HG03095 (cell line): ENCODE data around the gene TRIM7.
"Not testable (repeated sequence)": the region's sequence is repeated elsewhere in the genome, so short reads cannot be mapped to it uniquely, and the experiment has no call there.

Experiments
- ATAC-seq: cut with Tn5 transposase; IDR thresholded peaks from one replicate; pipeline ENCODE4 v1.9.1; 2021; ENCODE audit warnings: moderate library complexity; ENCODE audit not compliant: unreplicated experiment

Gene TRIM7

DNA sequence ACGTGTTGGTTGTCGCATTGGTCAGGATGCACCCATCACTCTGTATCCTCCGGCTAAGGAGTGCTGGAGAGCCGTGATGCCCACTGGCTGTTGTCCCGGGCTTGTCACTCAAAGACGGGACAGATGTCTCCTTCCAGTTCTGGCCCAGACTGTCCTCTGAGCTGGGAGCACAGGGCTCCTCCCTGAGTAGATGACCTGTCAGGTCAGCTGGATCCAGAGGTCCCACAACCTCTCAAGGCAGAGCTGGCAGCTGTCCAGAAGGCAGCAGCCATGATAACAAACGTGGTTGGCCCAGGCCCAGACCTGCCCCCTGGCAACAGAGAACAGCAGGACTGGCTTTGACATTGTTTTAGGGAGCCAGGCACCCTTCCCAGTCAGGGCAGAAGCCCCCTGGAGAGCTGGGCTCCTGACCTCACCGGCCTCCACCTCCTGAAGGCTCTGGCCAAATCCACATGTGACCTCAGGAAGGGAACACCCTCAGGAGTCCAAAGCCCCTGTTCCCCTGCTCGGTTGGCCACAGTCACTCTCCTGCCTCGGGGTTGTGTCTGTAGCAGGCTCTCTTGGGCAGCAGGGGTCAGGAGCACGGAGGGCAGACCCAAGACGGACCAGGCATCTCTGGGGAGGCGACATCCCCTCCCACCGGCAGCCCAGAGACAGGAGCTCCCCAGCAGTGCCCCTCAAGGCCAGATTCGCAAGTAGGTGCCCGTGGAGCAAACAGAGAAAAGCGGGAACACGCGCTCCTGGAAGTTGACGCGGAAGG lies 10.3 kb downstream of the TRIM7 start:
- no peak for ATAC-seq

- no peak for ATAC-seq
Measured at GRCh38 chr5:181193656-181194055, 11.3 kb downstream of the TRIM7 start.

GRCh38 chr5:181192337-181193046 lies 12.5 kb downstream of the TRIM7 start:
- no peak for ATAC-seq

DNA sequence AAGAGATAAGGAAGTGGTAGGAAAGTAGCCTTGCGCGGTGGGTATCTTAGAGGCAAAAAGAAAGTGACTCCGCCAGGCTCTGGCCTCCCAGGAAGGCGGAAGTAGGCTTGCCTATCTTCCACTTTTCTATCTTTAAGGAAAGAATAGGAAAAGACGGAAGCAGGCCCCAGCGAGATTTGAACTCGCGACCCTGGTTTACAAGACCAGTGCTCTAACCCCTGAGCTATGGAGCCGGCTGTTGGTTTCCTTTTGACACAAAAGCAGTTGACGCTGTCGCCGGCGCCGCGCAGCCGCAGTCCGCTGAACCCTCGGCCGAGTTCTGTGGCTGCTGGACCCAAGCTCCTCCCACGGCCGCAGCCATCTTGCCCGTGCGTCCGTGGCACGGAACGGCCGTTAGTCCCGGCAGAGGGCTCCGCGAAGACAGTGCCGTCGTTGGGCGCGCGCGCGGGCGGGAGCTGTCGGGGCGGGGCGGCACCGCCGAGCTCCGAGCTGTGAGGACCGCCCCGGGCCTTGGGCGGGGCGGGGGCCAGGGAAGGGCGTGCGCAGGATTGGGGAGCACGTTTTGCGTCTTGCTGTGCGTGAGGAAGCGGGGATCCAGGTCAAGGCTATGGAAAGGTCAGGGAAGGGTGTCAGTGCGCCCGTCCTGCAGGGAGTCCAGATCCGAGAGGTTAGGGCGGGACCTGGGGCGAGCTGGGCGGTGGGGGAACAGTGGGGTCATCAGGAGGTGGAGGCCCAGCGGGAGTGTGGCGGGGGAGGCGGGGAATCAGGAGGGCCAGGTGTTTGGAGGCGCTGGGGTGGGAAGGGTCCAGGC lies 13.3 kb downstream of the TRIM7 start:
- ATAC-seq = peak; percentile 53

DNA sequence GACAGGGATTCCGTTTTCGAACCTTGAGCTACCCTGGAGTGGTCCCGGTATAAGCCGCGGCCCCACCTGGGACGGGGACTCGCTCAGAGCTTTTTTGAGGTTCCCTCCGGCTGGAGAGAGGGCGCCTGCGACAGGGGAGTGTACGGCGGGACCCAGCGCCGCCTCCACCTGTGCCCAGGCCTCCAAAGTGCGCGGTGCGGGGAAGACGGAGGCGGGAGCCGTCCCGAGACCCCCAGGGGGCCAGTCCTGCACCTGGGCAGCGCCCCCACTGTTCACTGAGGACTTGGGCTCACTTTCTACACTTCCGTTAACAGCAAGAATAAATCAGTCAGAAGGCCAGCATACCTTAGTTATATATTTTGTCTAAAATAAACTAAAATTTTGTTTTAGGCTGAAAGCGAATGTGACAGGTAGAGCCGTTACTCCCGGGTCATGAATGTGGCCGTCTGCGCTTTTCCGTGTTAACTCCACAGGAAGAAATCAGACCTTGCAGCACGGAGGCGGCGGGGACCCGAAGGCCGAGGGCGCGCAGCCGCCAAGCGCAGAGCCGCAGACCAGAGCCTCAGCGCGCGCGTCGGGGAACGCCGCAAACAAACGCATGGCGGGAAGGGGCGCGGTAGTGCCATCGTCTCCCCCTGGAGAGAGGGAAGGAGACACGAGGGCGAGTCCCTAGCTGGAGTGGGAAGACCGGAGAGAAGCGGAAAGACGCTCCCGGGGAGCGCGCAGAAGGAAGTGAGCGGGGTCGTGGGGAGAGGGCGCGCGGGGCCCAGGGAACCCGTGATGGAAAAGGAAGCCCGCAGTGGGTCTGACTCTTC lies 14.1 kb downstream of the TRIM7 start:
- peak; percentile 11 for ATAC-seq

- ATAC-seq = no peak
Measured at GRCh38 chr5:181189962-181190710, 14.9 kb downstream of the TRIM7 start.

- ATAC-seq = no peak
Measured at GRCh38 chr5:181189363-181189961, 15.5 kb downstream of the TRIM7 start.

- ATAC-seq = no peak
Measured at GRCh38 chr5:181188700-181189362, 16.2 kb downstream of the TRIM7 start.

- ATAC-seq = no peak
Measured at GRCh38 chr5:181187500-181188213, 17.3 kb downstream of the TRIM7 start.

- no peak for ATAC-seq
Measured at GRCh38 chr5:181186986-181187499, 18.0 kb downstream of the TRIM7 start.

DNA sequence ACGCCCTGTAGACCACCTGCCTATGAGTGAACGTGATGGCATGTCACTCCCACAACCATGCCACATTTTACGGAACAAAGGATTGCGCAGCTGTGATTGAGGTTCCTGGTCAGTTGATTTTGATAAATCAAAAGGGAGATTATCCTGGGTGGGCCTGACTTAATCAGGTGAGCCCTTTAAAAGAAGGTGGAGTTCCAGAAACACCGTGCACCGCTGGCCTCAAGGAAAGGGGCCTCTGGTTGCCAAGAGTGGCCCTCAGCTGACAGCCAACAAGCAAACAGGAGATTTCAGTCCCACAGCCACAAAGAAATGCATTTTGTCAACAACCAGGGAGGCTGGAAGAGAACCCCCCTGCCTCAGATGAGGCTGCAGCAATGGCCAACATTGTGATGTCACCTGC lies 19.0 kb downstream of the TRIM7 start:
- ATAC-seq = no peak

GRCh38 chr5:181185560-181185959 lies 19.4 kb downstream of the TRIM7 start:
- ATAC-seq = no peak

- no peak for ATAC-seq
Measured at GRCh38 chr5:181184845-181185216, 20.2 kb downstream of the TRIM7 start.

DNA sequence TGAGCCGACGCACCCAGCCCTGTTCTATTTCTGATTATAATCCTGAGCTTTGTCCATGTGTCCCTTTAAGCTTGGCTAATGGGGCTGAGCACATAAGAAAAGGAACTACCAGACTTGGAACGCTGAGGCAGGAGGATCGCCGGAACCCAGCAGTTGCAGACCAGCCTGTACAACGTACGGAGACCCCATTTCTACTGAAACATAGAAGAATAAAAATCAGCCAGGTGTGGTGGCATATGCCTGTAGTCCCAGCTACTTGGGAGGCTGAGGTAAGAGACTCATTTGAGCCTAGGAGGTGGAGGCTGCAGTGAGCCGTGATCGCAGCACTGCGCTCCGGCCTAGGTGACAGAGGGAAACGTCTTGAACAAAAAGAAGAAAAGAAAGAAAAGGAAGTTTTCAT lies 22.3 kb downstream of the TRIM7 start:
- ATAC-seq = no peak

DNA sequence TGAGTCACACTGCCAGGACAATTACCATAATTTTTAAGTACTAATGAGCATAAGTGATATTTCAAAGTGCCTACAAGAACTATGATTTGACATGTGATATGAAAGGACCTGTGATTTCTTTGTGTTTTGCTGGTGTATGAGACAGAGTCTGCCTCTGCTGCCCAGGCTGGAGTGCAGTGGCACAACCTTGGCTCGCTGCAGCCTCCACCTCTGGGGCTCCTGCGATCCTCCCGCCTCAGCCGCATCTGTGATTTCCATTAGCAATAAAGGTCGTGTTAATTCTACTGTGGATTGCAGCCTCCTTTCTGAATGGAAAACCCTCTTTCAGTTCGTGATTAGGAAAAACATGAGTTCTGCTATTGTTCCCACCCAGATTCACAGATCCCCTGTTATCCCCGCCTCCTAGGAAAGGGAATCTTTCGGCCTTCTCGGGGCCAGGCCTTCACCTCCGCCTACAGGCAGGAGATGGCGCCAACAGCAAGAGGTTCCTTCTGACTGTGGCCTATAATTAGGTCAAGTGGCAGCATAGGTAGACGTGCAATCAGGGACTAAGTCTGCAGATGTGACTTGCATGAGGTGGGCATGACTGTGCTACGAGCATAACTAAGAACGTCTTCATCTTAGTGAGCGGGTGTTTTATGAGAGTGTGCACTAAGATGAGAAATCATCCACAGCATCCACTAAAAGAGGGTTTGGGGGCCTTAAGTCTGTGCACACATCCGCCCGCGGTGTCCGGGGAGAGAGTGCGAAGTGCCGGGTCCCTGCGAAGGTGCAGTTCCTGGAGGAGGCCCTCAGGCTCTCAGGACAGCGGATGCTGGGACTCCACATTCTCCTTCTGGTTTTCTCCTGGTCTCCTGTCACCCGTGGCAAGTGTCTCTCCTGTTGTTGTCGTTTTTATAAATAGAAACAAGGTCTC lies 23.1 kb downstream of the TRIM7 start:
- ATAC-seq = peak; percentile 61

GRCh38 chr5:181177559-181177958 lies 27.4 kb downstream of the TRIM7 start:
- not testable (repeated sequence) for ATAC-seq

- ATAC-seq = no peak
Measured at GRCh38 chr5:181176254-181176952, 28.6 kb downstream of the TRIM7 start.
